ENCODE measurements around the gene MFSD1.

The MFSD1 gene

GRCh38 chr3:158775426-158776410 lies 26.1 kb upstream of the MFSD1 start:
- Histone ChIP-seq H3K9me3 (ENCODE audit: low read length) (no peaks in the 10 kb centered on the region), H3K79me2 (ENCODE audit: insufficient read depth, low read length) (no peaks in the 10 kb centered on the region), H4K20me1 (ENCODE audit: insufficient read depth, low read length) (no peaks in the 10 kb centered on the region), H3K9me2 (ENCODE audit: low read depth, low read length) (no peaks in the 10 kb centered on the region), H3K4me1 (ENCODE audit: insufficient read depth, low read length, severe bottlenecking) (no peaks in the 10 kb centered on the region), H2AFZ (ENCODE audit: low read length) (no peak overlapping the region), H3K27me3 (ENCODE audit: insufficient read depth, low read length) (no peaks in the 10 kb centered on the region), H3K4me3 (ENCODE audit: low read depth, low read length, poor library complexity, severe bottlenecking) (no peak overlapping the region), H3K27ac (ENCODE audit: low read depth, low read length, poor library complexity, severe bottlenecking) (no peak overlapping the region), H3K9ac (ENCODE audit: low read length) (no peak overlapping the region), H3K4me2 (ENCODE audit: low read length) (no peak overlapping the region), H3K36me3 (ENCODE audit: insufficient read depth, low read length) (no peaks in the 10 kb centered on the region), H3F3A (ENCODE audit: insufficient read depth, low read length) (no peaks in the 10 kb centered on the region)
- TF ChIP-seq EZH2 (IDR thresholded peaks at IDR 0.05; ENCODE audit: borderline replicate concordance, low read length) (no peak), CTCF (IDR thresholded peaks at IDR 0.05; ENCODE audit: low read length) (no peak)

- H3K4me3 ChIP-seq (ENCODE audit: low read depth, low read length, poor library complexity, severe bottlenecking): no peak overlapping the region
- no peak for TF ChIP-seq CTCF (IDR thresholded peaks at IDR 0.05; ENCODE audit: low read length)
- no peak for TF ChIP-seq EZH2 (IDR thresholded peaks at IDR 0.05; ENCODE audit: borderline replicate concordance, low read length)
- H3K4me1 ChIP-seq (ENCODE audit: insufficient read depth, low read length, severe bottlenecking): no peaks in the 10 kb centered on the region
- H3K36me3 ChIP-seq (ENCODE audit: insufficient read depth, low read length): no peaks in the 10 kb centered on the region
- H3K4me2 ChIP-seq (ENCODE audit: low read length): no peak overlapping the region
- H3K79me2 ChIP-seq (ENCODE audit: insufficient read depth, low read length): no peaks in the 10 kb centered on the region
- no peaks in the 10 kb centered on the region for H3K9me2 ChIP-seq (ENCODE audit: low read depth, low read length)
- no peak overlapping the region for H3K27ac ChIP-seq (ENCODE audit: low read depth, low read length, poor library complexity, severe bottlenecking)
- no peaks in the 10 kb centered on the region for H3K27me3 ChIP-seq (ENCODE audit: insufficient read depth, low read length)
- no peak overlapping the region for H2AFZ ChIP-seq (ENCODE audit: low read length)
- H3F3A ChIP-seq (ENCODE audit: insufficient read depth, low read length): no peaks in the 10 kb centered on the region
- no peaks in the 10 kb centered on the region for H4K20me1 ChIP-seq (ENCODE audit: insufficient read depth, low read length)
- no peak overlapping the region for H3K9ac ChIP-seq (ENCODE audit: low read length)
- H3K9me3 ChIP-seq (ENCODE audit: low read length): no peaks in the 10 kb centered on the region
These were observed 25.3 kb upstream of the MFSD1 start for GRCh38 chr3:158776531-158776930.

- Histone ChIP-seq H3K79me2 (ENCODE audit: insufficient read depth, low read length) (no peaks in the 10 kb centered on the region), H4K20me1 (ENCODE audit: insufficient read depth, low read length) (no peaks in the 10 kb centered on the region), H3K4me2 (ENCODE audit: low read length) (no peak overlapping the region), H3K4me3 (ENCODE audit: low read depth, low read length, poor library complexity, severe bottlenecking) (no peak overlapping the region), H3K27ac (ENCODE audit: low read depth, low read length, poor library complexity, severe bottlenecking) (no peak overlapping the region), H3K36me3 (ENCODE audit: insufficient read depth, low read length) (no peaks in the 10 kb centered on the region), H3F3A (ENCODE audit: insufficient read depth, low read length) (no peaks in the 10 kb centered on the region), H3K27me3 (ENCODE audit: insufficient read depth, low read length) (no peaks in the 10 kb centered on the region), H3K9ac (ENCODE audit: low read length) (no peak overlapping the region), H3K9me2 (ENCODE audit: low read depth, low read length) (no peaks in the 10 kb centered on the region), H2AFZ (ENCODE audit: low read length) (no peak overlapping the region), H3K4me1 (ENCODE audit: insufficient read depth, low read length, severe bottlenecking) (no peaks in the 10 kb centered on the region), H3K9me3 (ENCODE audit: low read length) (no peaks in the 10 kb centered on the region)
- no peak for TF ChIP-seq CTCF (IDR thresholded peaks at IDR 0.05; ENCODE audit: low read length)
- no peak for TF ChIP-seq EZH2 (IDR thresholded peaks at IDR 0.05; ENCODE audit: borderline replicate concordance, low read length)
These were observed 24.5 kb upstream of the MFSD1 start for GRCh38 chr3:158777161-158777873.

All from OCI-LY1 (cell line).